GM21529 (cell line): ENCODE results near the gene C2orf69.

Experiments used
- ATAC-seq: cut with Tn5 transposase; IDR thresholded peaks from one replicate; pipeline ENCODE4 v1.9.1; 2021; ENCODE audit not compliant: unreplicated experiment

The C2orf69 gene

GRCh38 chr2:199966976-199967375 is 55.9 kb downstream of the C2orf69 start:
- no peak for ATAC-seq

- no peak for ATAC-seq
Observed at GRCh38 chr2:199968126-199968525, 57.0 kb downstream of the C2orf69 start.

DNA sequence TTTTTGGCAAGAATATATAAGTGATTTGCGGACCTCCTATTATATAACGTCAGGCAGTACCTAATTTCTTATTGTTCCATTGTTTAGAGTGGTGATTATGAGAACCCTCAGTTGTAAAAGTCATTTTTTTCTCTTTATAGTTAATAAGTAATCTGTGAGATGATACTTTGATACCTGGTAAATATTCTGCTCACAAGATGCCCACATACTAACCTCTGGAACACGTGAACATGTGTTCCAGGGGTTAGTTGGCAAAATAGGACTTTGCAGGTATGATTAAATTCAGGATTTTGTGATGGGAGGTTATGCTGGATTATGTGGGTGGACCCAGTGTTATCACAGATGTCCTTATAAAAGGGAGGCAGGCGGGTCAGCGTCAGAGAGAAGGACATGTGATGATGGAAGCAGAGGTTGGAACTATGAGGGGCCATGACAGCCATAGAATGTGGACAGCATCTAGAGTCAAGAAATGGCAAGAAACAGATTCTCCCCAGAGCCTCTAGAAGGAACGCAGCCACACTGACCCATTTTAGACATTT is 61.1 kb downstream of the C2orf69 start:
- ATAC-seq, result no peak

GRCh38 chr2:199973703-199974102 is 62.6 kb downstream of the C2orf69 start:
- ATAC-seq, result no peak

DNA sequence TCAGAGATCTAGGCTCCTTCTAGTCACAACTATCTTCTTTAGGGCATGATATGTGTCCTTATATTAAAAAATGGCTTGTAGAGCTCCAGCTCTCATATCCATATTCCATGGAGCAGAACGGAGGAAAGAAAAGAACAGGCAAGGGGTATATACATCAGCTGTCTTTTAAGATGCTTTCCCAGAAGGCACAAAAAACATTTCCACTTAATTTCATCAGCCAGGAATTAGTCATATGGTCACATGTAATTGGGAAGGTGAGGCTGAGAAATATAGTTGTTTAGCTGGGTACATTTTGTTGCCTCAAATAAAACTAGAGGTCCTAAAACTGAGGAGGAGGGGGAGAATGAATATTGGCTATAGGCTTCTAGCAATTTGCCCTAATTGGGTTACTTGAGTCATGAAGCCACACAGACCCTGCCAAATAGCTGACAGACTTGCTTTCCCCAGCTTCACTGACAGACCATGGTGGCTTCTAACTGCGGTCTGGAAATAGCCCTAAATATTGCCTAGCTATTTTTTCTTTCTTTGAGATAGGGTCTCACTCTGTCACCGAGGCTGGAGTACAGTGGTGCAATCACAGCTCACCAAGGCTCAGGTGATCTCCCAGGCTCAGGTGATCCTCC is 64.3 kb downstream of the C2orf69 start:
- no peak for ATAC-seq
